A673 (cell line): ENCODE data around the gene AFAP1. TPM values are rescaled to one million over a fixed set of nuclear protein-coding genes. Genes with fewer than 3 reads are reported as not detected.

Experiments
- BruUV-seq: library from RNA; stranded (reverse); fragments of 400-500 nt; replicated peaks from 2 replicates; lab custom pipeline; 2021; lab: Mats Ljungman, UMichigan
- CTCF ChIA-PET: fragments of 300-600 bp; sonication (Branson Sonifier 250); formaldehyde crosslinking; loops from one replicate; lab custom pipeline; 2022; ENCODE audit warnings: antibody characterized with exemption; lab: Charles Lee
- POLR2A ChIA-PET: fragments of 300-600 bp; sonication (Branson Sonifier 250); formaldehyde crosslinking; loops from one replicate; lab custom pipeline; 2022; ENCODE audit warnings: antibody characterized with exemption; ENCODE audit not compliant: low non-redundant PET; lab: Charles Lee
- DNase-seq: peaks from one replicate; pipeline ENCODE4 v3.0.0-alpha.2; 2015; ENCODE audit warnings: low spot score
- H3K27ac ChIP-seq: fragments of 200-600 bp; sonication (generic); 2 replicates; pipeline ENCODE4 v1.5.1; 2016; ENCODE audit warnings: mixed run types, low read depth, mild to moderate bottlenecking, mixed read lengths, antibody characterized with exemption, low read length; ENCODE audit not compliant: poor library complexity, severe bottlenecking
- H3K27me3 ChIP-seq: fragments of 200-600 bp; sonication (generic); replicated peaks from 2 replicates; pipeline ENCODE4 v1.6.1; 2017; ENCODE audit warnings: mixed run types, low read depth, mild to moderate bottlenecking, mixed read lengths, antibody characterized with exemption, low read length; ENCODE audit not compliant: insufficient read depth, poor library complexity
- H3K36me3 ChIP-seq: fragments of 200-600 bp; sonication (generic); 2 replicates; pipeline ENCODE4 v1.6.1; 2016; ENCODE audit warnings: mixed run types, mild to moderate bottlenecking, mixed read lengths, antibody characterized with exemption, low read length; ENCODE audit not compliant: insufficient read depth, poor library complexity, severe bottlenecking
- H3K4me1 ChIP-seq: fragments of 200-600 bp; sonication (generic); 2 replicates; pipeline ENCODE4 v1.6.1; 2017; ENCODE audit warnings: mixed run types, mild to moderate bottlenecking, mixed read lengths, antibody characterized with exemption, low read length; ENCODE audit not compliant: insufficient read depth, poor library complexity, severe bottlenecking
- H3K4me3 ChIP-seq: fragments of 200-600 bp; sonication (generic); 2 replicates; pipeline ENCODE4 v1.5.1; 2016; ENCODE audit warnings: low read depth, mixed run types, mild to moderate bottlenecking, mixed read lengths, low read length; ENCODE audit not compliant: poor library complexity, severe bottlenecking
- H3K9me3 ChIP-seq: fragments of 200-600 bp; sonication (generic); 2 replicates; pipeline ENCODE4 v1.6.1; 2016; ENCODE audit warnings: mixed run types, low read depth, mild to moderate bottlenecking, mixed read lengths, antibody characterized with exemption, low read length; ENCODE audit not compliant: poor library complexity, severe bottlenecking
- CTCF ChIP-seq: fragments of 300-800, 200-600 bp; sonication (generic); conservative IDR thresholded peaks from 2 replicates; pipeline ENCODE4 v1.5.1; 2017; ENCODE audit warnings: low read depth, mild to moderate bottlenecking, antibody characterized with exemption, low read length, moderate library complexity, mixed read lengths
- EZH2 ChIP-seq: fragments of 200-600 bp; sonication (generic); IDR thresholded peaks from 2 replicates; pipeline ENCODE4 v1.6.1; 2017; ENCODE audit warnings: borderline replicate concordance, low read depth, mild to moderate bottlenecking, mixed read lengths, antibody characterized with exemption, low read length; ENCODE audit not compliant: poor library complexity, severe bottlenecking
- intact Hi-C: fragments of 100-400 bp; cut with micrococcal nuclease; formaldehyde crosslinking; loops from one replicate; pipeline ENCODE4 v1.10.0; 2022; ENCODE audit not compliant: unreplicated experiment
- total RNA-seq: library from RNA; stranded (reverse); gene quantifications from 2 replicates; pipeline ENCODE4 v1.2.3, GENCODE V29; 2021

AFAP1 gene
- total RNA-seq, 1 experiment from 2014 or later: 42.6 TPM

- Histone ChIP-seq H3K27ac (no peak overlapping the region), H3K4me1 (no peaks in the 10 kb centered on the region), H3K4me3 (no peak overlapping the region), H3K36me3 (no peaks in the 10 kb centered on the region), H3K27me3 (no peaks in the 10 kb centered on the region), H3K9me3 (no peaks in the 10 kb centered on the region)
- ChIA-PET POLR2A (no interaction called here), CTCF (no interaction called here)
- TF ChIP-seq CTCF (no peak), EZH2 (no peak)
- intact Hi-C loops: no loop called here
- no TSS peak for BruUV-seq
- DNase-seq: no peak
These were observed 229.5 kb downstream of the AFAP1 start for GRCh38 chr4:7710126-7710525.

GRCh38 chr4:7709431-7709830, 230.2 kb downstream of the AFAP1 start:
- intact Hi-C loops: no loop called here
- Histone ChIP-seq H3K4me1 (no peaks in the 10 kb centered on the region), H3K36me3 (no peaks in the 10 kb centered on the region), H3K27me3 (no peaks in the 10 kb centered on the region), H3K9me3 (no peaks in the 10 kb centered on the region), H3K4me3 (no peak overlapping the region), H3K27ac (no peak overlapping the region)
- no TSS peak for BruUV-seq
- CTCF ChIA-PET: no interaction called here
- no peak for TF ChIP-seq CTCF
- no peak for DNase-seq
- POLR2A ChIA-PET: no interaction called here

- Histone ChIP-seq H3K36me3 (no peaks in the 10 kb centered on the region), H3K9me3 (no peaks in the 10 kb centered on the region), H3K4me1 (no peaks in the 10 kb centered on the region), H3K27ac (no peak overlapping the region), H3K27me3 (no peaks in the 10 kb centered on the region), H3K4me3 (no peak overlapping the region)
- ChIA-PET CTCF (no interaction called here), POLR2A (no interaction called here)
- no peak for DNase-seq
- no peak for TF ChIP-seq CTCF
- no peak for TF ChIP-seq EZH2
- BruUV-seq: no TSS peak
- intact Hi-C loops: no loop called here
These were observed 230.7 kb downstream of the AFAP1 start for GRCh38 chr4:7708981-7709380.

Other genes starting within 250 kb of the AFAP1 start
- 2.7 and 3.2 TPM in 2 replicates for gene ABLIM2, start 219.0 kb upstream of the AFAP1 start, total RNA-seq